IgD-negative memory B cell (primary cell): ENCODE data around the gene SGF29. TPM values are rescaled to one million over a fixed set of nuclear protein-coding genes. Genes with fewer than 3 reads are reported as not detected.
"Not testable (repeated sequence)": the region's sequence is repeated elsewhere in the genome, so short reads cannot be mapped to it uniquely, and the experiment has no call there.

Source experiments
- H3K27ac Mint-ChIP-seq, 3 donors: one replicate each; pipeline ENCODE4 v1.8.0; 2020 to 2022; ENCODE audit warnings: mild to moderate bottlenecking in 3 of 3, mixed read lengths in 3 of 3, moderate library complexity in 1 of 3
- H3K27me3 Mint-ChIP-seq: one replicate; pipeline ENCODE4 v1.8.0; 2021; ENCODE audit warnings: mixed read lengths
- H3K36me3 Mint-ChIP-seq: one replicate; pipeline ENCODE4 v1.8.0; 2020; ENCODE audit warnings: mild to moderate bottlenecking, mixed read lengths
- H3K4me1 Mint-ChIP-seq, 3 donors: one replicate each; pipeline ENCODE4 v1.8.0; 2020 to 2022; ENCODE audit warnings: mixed read lengths in 3 of 3, mild to moderate bottlenecking in 1 of 3
- H3K4me3 Mint-ChIP-seq, 4 donors: one replicate each; pipeline ENCODE4 v1.8.0; 2020 to 2022; ENCODE audit warnings: mild to moderate bottlenecking in 4 of 4, mixed read lengths in 4 of 4, moderate library complexity in 3 of 4
- H3K9me3 Mint-ChIP-seq, 3 donors: one replicate each; pipeline ENCODE4 v1.8.0; 2020 to 2021; ENCODE audit warnings: mixed read lengths in 3 of 3, mild to moderate bottlenecking in 1 of 3
- polyA plus RNA-seq: library from polyadenylated mRNA; unstranded; fragments of 300-500 nt; fragmentation: Illumina TruSeq; gene quantifications from one replicate; pipeline ENCODE4 v1.2.3, GENCODE V29; 2021

The SGF29 gene
- polyA plus RNA-seq, 1 donor from 2014 or later, result 49.2 TPM

GRCh38 chr16:28527100-28527785 lies 26.5 kb upstream of the SGF29 start:
- not testable (repeated sequence) for H3K4me3 Mint-ChIP-seq, H3K27ac Mint-ChIP-seq, H3K36me3 Mint-ChIP-seq, H3K4me1 Mint-ChIP-seq, H3K27me3 Mint-ChIP-seq, H3K9me3 Mint-ChIP-seq

- no peaks in the 10 kb centered on the region for H3K36me3 Mint-ChIP-seq
- H3K27me3 Mint-ChIP-seq, result peaks cover 8% of the 10 kb centered on the region
- H3K27ac Mint-ChIP-seq, result no peak overlapping the region
- H3K4me3 Mint-ChIP-seq, result no peak overlapping the region
- H3K9me3 Mint-ChIP-seq, result no peaks in the 10 kb centered on the region
- H3K4me1 Mint-ChIP-seq, result peaks cover 3 to 5% (median 4%) of the 10 kb centered on the region in 3 donors
Observed at GRCh38 chr16:28527985-28528384, 25.7 kb upstream of the SGF29 start.

GRCh38 chr16:28528463-28528867 lies 25.3 kb upstream of the SGF29 start:
- peaks cover 8% of the 10 kb centered on the region for H3K27me3 Mint-ChIP-seq
- peaks cover 0 to 5% (median 2%) of the 10 kb centered on the region in 3 donors for H3K4me1 Mint-ChIP-seq

GRCh38 chr16:28529124-28529523 lies 24.6 kb upstream of the SGF29 start:
- Mint-ChIP-seq H3K9me3 (no peaks in the 10 kb centered on the region), H3K27me3 (peaks cover 8% of the 10 kb centered on the region), H3K36me3 (no peaks in the 10 kb centered on the region), H3K27ac (no peak overlapping the region), H3K4me1 (peaks cover 0 to 2% (median 2%) of the 10 kb centered on the region in 3 donors), H3K4me3 (no peak overlapping the region)

More at GRCh38 chr16:28528463-28528867, 25.3 kb upstream of the SGF29 start:
- Mint-ChIP-seq H3K36me3 (no peaks in the 10 kb centered on the region), H3K9me3 (no peaks in the 10 kb centered on the region), H3K27ac (no peak overlapping the region), H3K4me3 (no peak overlapping the region)

- Mint-ChIP-seq H3K36me3 (no peaks in the 10 kb centered on the region), H3K27ac (peak overlapping the region in 1 of 3 donors; percentile 52), H3K27me3 (peaks cover 11% of the 10 kb centered on the region), H3K9me3 (no peaks in the 10 kb centered on the region), H3K4me3 (no peak overlapping the region), H3K4me1 (peaks cover 0 to 2% (median 2%) of the 10 kb centered on the region in 3 donors)
Observed at GRCh38 chr16:28531777-28532744, 21.7 kb upstream of the SGF29 start.

DNA sequence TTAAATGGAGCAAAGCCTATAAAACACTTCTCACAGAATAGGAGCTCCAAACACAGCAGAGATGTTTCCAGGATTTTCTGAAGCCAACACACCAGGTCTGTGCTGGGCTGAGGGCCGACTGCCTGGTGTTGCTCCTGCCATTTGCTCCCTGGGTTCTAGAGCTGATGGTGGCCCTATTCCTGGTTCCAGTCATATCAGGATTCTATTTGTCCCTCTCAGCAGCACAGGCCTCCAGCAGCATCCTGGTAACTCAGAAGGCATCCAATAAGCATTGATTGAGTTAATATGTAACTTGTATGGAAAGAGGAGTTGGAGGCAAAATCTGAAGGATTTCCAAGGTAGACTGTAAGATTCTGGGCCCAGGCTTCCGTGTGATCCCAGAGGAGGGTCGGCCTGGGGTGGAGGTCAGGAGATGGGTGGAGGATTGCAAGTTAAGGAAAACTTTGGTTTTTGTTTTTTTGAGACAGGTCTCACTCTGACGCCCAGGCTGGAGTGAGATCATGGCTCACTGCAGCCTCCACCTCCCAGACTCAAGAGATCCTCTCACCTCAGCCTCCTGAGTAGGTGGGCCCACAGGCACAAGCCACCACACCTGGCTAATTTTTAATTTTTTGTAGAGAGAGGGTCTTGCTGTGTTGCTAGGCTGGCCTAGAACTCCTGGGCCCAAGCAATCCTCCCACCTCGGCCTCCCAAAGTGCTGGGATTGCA lies 20.6 kb upstream of the SGF29 start:
- peaks cover 0 to 2% (median 2%) of the 10 kb centered on the region in 3 donors for H3K4me1 Mint-ChIP-seq
- peak overlapping the region in 2 of 3 donors; percentile 71 to 92 for H3K27ac Mint-ChIP-seq
- H3K27me3 Mint-ChIP-seq, result peaks cover 15% of the 10 kb centered on the region
- no peaks in the 10 kb centered on the region for H3K36me3 Mint-ChIP-seq
- H3K9me3 Mint-ChIP-seq, result no peaks in the 10 kb centered on the region
- H3K4me3 Mint-ChIP-seq, result no peak overlapping the region

DNA sequence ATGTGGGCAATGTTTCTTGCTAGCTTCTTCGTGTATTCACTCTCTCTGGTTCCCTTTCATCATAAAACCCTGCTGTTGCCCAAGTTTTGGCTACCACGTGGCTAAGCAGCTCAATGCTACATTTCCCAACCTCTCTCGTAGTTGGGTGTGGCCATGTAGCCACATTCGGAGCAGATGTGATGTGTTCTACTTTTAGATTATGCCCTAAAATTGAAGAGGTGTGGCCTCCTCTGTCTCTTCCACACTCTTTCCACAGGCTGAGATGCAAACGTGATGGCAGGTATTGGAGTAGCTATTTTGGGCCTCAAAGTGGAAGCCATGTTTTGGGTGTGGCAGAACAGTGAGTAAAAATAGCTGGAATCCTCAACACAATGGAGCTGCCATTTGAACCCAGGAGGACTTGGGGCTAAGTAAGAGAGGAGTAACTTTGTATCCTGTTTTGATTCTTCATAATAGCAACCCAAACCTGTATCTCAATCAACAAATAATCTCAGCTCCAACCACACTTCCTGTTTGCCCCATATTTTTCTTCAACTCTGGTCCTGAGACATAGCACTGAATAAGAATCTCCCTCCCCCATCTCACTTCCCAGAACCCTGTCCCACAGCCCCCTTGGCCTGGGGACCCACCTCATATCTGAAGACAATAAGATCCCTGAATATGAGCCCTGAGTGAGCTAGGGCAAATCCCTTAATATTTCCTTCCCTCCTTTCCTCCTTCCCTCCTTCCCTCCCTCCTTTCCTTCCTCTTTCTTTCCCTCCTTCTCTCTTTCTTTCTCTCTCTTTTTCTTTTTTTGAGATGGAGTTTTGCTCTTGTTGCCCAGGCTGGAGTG lies 19.0 kb upstream of the SGF29 start:
- Mint-ChIP-seq H3K27me3 (peaks cover 14% of the 10 kb centered on the region), H3K36me3 (no peaks in the 10 kb centered on the region), H3K4me3 (no peak overlapping the region), H3K9me3 (no peaks in the 10 kb centered on the region), H3K4me1 (peaks cover 0 to 2% (median 2%) of the 10 kb centered on the region in 3 donors), H3K27ac (no peak overlapping the region)

- no peaks in the 10 kb centered on the region for H3K36me3 Mint-ChIP-seq
- no peaks in the 10 kb centered on the region for H3K9me3 Mint-ChIP-seq
- no peak overlapping the region for H3K4me3 Mint-ChIP-seq
- peaks cover 0 to 3% (median 2%) of the 10 kb centered on the region in 3 donors for H3K4me1 Mint-ChIP-seq
- peaks cover 10% of the 10 kb centered on the region for H3K27me3 Mint-ChIP-seq
- no peak overlapping the region for H3K27ac Mint-ChIP-seq
Observed at GRCh38 chr16:28537076-28537475, 16.6 kb upstream of the SGF29 start.

- H3K36me3 Mint-ChIP-seq, result no peaks in the 10 kb centered on the region
- H3K27ac Mint-ChIP-seq, result no peak overlapping the region
- peaks cover 12% of the 10 kb centered on the region for H3K27me3 Mint-ChIP-seq
- no peaks in the 10 kb centered on the region for H3K9me3 Mint-ChIP-seq
- no peak overlapping the region for H3K4me3 Mint-ChIP-seq
- H3K4me1 Mint-ChIP-seq, result peaks cover 6 to 8% (median 6%) of the 10 kb centered on the region in 3 donors
Observed at GRCh38 chr16:28537964-28538732, 15.6 kb upstream of the SGF29 start.

DNA sequence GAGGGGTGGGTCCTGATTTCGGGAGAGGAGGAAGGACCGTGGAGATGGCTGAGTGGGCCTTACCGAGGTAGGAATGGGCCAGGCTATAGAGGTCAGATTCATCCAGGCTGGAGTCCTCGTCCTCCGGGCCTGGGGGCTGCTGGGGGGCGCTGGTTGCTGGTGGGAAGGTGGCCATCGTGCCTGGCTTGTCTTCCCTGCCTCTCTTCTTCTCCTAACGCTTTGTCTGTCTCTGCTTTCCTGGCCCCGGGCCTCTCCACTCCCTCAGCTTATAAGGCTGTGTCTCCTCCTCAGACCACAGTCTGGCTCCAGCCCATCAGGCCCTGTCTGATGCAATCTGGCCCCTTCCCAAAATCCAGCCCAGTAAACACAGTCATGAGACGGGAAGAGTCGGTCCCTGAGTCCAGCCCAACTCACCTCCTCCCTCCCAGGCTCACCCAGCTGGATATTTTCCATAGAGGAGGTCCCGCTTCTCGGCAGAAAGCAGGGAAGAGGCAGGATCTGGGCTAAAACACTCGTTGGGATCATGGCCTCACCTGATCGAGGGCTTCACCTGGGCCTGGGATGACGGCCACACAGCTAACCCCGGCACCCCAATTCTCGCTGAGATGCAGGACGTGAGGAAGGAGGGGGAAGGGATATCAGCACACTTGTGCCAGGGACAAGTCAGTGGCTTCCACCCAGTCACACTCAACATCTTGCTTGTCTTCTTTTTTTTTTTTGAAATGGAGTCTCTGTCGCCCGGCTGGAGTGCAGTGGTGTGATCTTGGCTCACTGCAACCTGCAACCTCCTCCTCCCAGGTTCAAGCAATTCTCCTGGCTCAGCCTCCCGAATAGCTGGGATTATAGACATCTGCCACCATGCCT lies 14.8 kb upstream of the SGF29 start, which contains the start of gene NUPR1:
NUPR1 (minus strand) TSS at position 242 of the 864 bp plus-strand sequence; CDS start at position 175, 67 bp downstream.
- Mint-ChIP-seq H3K4me3 (no peak within 1 kb of the TSS), H3K27ac (peak within 1 kb of the TSS in 2 of 3 donors; percentile 71), H3K36me3 (no peaks in the 10 kb centered on the region), H3K27me3 (peaks cover 13% of the 10 kb centered on the region), H3K9me3 (no peaks in the 10 kb centered on the region), H3K4me1 (peaks cover 7 to 10% (median 8%) of the 10 kb centered on the region in 3 donors)

DNA sequence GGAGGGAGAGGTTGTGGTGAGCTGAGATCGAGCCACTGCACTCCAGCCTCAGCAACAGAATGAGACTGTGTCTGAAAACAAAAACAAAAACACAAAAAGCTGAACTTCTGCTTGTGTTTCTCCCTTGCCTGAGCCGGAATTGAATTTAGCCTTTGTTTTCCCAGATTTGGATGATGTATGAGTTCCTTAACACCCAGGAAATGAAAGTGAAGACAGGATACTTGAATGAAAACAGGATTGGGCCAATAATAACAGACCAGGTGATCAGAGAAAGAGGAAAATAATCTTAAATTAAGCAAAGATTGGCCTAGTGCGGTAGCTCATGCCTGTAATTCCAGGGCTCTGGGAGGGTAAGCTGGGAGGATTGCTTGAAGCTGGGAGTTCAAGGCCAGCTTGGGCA lies 13.4 kb upstream of the SGF29 start:
- H3K9me3 Mint-ChIP-seq, result no peaks in the 10 kb centered on the region
- no peaks in the 10 kb centered on the region for H3K36me3 Mint-ChIP-seq
- no peak overlapping the region for H3K4me3 Mint-ChIP-seq
- H3K27me3 Mint-ChIP-seq, result peaks cover 15% of the 10 kb centered on the region
- peaks cover 7 to 10% (median 9%) of the 10 kb centered on the region in 3 donors for H3K4me1 Mint-ChIP-seq
- no peak overlapping the region for H3K27ac Mint-ChIP-seq

GRCh38 chr16:28542646-28543045 lies 11.1 kb upstream of the SGF29 start:
- Mint-ChIP-seq H3K4me1 (peaks cover 7 to 8% (median 7%) of the 10 kb centered on the region in 3 donors), H3K27ac (no peak overlapping the region), H3K27me3 (peaks cover 12% of the 10 kb centered on the region), H3K36me3 (no peaks in the 10 kb centered on the region), H3K4me3 (peak overlapping the region in 1 of 4 donors; percentile 47), H3K9me3 (no peaks in the 10 kb centered on the region)

- Mint-ChIP-seq H3K4me3 (peak overlapping the region in 1 of 4 donors; percentile 31), H3K27ac (peak overlapping the region in 1 of 3 donors; percentile 10), H3K4me1 (peaks cover 7 to 8% (median 7%) of the 10 kb centered on the region in 3 donors), H3K9me3 (no peaks in the 10 kb centered on the region), H3K27me3 (peaks cover 12% of the 10 kb centered on the region), H3K36me3 (no peaks in the 10 kb centered on the region)
Observed at GRCh38 chr16:28543072-28543471, 10.6 kb upstream of the SGF29 start.
